NCI-H510A (cell line): ENCODE data around the gene EVL.

Source experiments
- DNase-seq: peaks from one replicate; lab custom pipeline; 2025; lab: John Stamatoyannopoulos, UW

The EVL gene

DNA sequence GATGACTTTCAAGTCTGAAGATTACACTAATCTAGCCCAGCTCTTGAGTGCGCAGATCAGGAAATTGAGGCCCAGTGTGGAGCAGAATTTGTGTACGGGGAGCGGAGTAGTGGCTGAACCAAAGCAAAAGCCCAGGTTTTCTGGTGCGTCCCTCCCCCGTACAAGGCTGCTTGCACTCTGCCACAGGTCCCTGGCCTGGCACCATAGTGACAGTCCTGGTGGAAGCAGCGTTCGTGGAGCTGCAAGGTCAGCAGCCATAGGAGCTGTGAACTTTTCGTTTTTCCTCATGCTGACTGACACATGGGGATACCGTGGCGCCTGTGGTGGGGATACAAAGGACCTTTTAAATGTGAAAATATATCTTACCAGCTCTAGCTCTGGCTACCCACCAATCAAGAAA lies 1.7 kb downstream of the EVL start:
- no peak for DNase-seq

DNA sequence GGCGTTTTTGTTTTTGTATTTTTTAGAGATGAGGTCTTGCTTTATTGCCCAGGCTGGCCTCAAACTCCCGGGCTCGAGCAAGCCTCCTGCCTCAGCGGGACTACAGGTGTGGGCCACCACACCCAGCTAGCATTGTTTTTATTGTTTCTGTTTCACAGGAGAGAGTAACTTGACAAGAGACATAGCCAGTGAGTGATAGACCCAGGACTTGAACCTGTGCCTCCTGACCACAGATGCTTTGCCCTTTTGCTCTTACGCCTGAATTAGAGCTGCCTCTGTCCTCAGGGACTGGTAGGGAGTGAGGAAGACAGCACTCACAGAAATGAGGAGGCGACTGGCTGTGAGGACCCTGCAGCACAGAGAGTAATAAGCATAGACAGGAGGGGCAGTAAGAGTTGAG lies 2.3 kb downstream of the EVL start:
- no peak for DNase-seq

- DNase-seq: no peak
These were observed 3.0 kb downstream of the EVL start for GRCh38 chr14:100067971-100068959.

GRCh38 chr14:100069161-100069800 lies 4.1 kb downstream of the EVL start:
- DNase-seq: no peak

- DNase-seq: no peak
These were observed 5.1 kb downstream of the EVL start for GRCh38 chr14:100070310-100070709.

DNA sequence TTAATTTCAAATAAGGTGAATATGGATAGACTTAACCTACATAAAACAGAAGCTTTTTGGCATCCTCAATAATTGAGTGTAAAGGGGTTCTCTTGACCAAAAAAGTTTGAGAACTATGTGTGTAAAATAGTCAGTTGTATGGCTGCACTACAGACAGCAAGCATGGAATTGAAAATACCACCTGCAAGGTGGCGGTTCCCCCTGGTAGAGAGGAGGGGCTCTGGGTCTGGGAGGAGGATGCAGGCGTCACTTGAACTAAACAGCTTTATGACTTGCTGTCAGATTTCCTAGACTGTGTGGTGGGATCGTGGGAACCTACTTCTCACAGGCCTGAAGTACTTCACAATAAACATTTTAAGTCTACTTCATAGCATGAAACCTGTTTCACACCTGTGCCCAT lies 6.3 kb downstream of the EVL start:
- no peak for DNase-seq

DNA sequence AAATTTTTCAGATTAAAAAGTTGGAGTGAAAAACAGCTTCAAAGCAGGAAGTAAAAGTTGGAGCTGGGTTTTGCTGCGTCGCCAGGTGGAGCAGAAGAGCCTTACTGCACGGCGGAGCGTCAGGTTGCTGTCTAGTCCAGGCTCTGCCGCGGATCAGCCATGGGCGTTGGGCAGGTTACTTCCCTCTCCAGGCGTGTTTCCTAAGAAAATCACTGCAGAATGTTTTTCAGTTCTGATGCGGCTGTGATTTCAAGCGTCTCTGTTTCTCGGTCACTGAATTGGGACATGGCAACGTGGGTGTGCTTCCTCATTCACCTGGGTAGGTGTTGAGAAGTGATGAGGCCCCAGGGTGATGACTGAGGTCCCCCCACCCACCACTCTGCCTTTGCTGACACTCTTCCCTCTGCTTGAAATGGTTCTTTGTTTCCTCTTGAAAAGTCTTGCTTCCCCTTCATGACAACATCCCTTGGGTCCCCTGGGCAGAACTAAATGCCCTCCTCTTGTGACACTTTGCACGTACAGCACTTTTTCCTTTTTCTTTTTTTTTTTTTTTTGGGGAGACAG lies 7.6 kb downstream of the EVL start:
- no peak for DNase-seq

GRCh38 chr14:100073576-100074430 lies 8.6 kb downstream of the EVL start:
- DNase-seq: no peak

DNA sequence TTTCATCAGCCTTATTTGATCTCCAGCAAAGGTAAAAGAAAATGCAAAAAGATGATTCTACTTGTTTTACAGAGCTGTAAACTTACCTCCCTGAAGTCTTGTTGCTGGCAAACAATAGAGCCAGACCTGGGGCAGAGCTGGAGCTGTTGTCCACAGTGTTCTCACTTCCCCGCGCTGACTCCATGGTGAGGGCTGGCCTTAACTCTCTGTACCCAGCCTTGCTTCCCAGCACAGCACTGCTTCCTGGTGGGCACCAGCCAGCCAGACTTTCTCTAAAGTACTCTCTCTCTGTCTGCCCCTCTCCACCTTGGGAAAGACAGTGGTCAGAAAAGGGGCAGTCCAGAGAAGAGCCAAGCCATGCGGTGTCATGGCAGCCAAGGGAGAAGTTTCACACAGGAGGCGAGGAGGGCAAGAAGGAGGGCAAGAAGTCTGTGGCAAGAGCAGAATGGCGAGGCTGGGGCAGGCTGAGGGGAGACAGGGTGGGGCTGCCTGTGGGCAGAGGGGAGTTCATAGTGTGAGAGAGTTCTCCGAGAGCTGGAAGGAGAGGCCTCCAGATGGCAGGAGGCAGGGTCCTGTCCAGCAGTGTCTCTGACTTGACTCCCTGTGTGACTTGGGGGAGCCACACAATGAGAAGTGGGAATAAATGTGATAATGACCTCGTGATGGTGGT lies 9.3 kb downstream of the EVL start:
- DNase-seq: no peak

DNA sequence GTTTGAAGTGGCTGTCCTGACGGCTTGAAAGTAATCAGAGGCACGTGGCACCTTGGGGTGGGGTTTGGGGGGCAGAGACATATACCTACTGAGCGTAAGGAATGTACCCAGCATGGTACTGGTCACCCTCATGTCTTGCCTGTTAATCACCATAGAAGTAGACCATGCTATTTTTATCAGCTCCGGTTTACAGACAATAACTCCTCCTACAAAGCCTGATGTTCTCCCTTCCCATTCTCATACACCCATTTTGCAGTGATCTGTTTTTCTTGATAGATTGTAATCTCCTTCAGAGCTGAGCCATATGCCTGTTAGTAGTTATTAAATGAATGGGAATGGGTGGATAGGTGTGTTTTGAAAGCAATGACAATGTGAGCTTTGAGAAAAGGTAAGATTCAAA lies 10.5 kb downstream of the EVL start:
- no peak for DNase-seq

DNA sequence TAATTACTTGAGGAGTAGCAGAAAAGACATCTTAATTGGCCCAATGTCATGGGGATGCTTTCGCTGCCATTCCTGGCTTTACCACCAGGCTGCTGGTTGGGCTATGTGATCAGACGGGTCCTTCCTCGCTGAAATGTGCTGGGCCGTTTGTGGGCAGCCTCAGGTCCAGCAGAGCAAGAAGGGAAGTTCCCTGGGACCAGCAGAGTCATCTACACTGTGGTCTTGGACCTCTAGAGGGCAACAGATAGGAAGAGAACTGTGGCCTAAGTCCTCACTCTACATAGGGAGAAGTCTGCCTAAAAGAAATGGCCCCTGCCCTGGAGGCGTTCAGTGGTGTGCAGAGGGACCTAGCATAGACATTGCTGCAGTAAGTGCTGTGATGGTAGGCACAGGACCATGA lies 10.9 kb downstream of the EVL start:
- DNase-seq: no peak

DNA sequence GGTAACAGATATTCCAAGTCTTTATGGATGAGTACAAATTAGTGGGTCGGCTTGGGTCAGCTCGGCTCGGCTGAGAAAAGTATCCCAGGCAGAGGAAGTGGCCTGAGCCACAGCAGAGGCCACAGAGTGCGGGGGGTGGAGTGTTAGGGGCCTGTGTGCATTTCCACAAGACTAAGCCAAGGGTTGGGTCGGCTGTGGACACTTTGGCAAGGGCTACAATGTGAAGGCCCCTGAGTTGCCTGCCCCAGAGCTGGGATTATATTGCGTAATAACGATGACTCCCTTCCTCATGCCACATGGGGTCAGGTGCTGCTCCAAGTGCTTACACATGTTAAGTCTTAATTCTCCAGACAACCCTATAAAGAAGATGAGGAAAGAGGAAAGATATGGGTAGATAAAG lies 11.4 kb downstream of the EVL start:
- no peak for DNase-seq

DNA sequence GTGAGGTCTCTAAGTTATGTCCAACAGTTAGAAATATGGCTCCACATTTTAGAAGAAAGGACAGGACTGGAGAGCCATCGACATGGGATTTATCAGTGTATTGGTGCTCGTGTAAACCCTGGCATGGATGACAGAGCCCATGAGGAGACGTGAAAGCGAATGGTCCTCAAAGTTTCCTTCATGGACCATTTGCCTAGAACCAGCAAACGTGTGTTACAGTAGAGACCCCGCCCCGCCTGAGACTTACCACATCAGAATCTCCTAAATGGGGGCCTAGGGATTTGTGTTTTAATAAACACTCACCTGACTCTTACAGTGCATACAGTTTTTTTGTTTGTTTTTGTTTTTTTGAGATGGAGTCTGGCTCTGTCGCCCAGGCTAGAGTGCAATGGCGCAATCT lies 12.2 kb downstream of the EVL start:
- no peak for DNase-seq

- no peak for DNase-seq
These were observed 13.1 kb downstream of the EVL start for GRCh38 chr14:100078216-100078803.

GRCh38 chr14:100078997-100079725 lies 13.9 kb downstream of the EVL start:
- no peak for DNase-seq

DNA sequence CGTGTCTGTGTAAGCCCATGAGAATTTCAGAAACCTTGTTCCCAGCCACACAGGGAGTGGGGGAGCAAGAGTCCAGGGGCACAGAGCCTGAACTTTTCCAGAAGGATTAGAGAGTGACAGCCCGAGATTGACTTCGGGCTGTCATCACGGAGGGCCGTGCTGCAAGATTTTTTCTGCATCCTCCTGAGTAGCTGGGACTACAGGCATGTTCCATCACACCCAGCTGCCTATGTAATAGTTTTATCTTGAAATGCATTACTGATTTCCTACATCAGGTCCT lies 14.4 kb downstream of the EVL start:
- DNase-seq: no peak

- no peak for DNase-seq
These were observed 15.0 kb downstream of the EVL start for GRCh38 chr14:100080206-100080605.

- no peak for DNase-seq
These were observed 16.9 kb downstream of the EVL start for GRCh38 chr14:100081997-100082625.

DNA sequence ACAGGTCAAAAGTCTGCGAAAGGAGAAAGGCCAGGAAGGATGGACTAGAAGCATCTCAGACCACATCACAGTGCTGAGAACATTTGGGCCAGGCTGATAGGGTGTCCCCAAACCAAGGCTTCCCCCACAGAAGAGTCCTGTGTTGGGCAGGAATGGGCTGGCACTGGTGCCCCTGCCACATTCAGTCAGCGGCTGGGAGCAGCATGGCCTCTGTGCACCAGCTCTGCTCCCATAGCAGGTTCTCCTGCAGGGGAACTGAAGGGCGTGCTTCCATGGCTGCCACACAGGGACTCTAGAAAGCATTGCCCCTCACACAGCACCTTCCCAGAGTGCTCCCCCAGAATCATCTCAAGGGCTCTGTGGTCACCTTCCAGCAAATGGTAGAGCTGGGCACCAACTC lies 17.5 kb downstream of the EVL start:
- no peak for DNase-seq

DNA sequence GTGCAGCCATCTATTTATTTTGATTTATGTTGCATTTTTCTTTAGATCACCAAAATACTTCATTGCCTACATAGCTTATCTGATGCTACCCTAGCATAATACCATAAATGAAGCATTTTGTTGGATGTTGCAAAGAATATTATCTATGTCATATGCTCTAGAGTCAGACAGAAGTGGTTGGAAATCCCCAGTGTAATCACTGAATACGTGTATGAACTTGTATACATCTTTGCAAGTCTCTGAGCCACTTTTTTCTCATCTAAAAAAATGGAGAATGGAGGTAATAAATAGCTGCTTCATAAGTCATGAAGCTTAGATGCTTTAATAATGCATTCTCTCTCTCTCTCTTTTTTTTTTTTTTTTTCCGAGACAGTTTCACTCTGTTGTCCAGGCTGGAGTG lies 18.5 kb downstream of the EVL start:
- DNase-seq: no peak
